ENCODE results near the gene PDE8B.

The PDE8B gene

GRCh38 chr5:77302247-77302646 is 91.8 kb downstream of the PDE8B start:
- Histone ChIP-seq H3K36me3 (ENCODE audit: control insufficient read depth in 2 of 2, insufficient read depth in 2 of 2, low read length in 2 of 2) (no peaks in the 10 kb centered on the region), H3K4me3 (ENCODE audit: low read length in 2 of 2) (no peak overlapping the region), H3K9ac (ENCODE audit: low read depth in 1 of 2, low read length in 2 of 2) (no peak overlapping the region), H3K27ac (ENCODE audit: low read depth in 2 of 2, low read length in 2 of 2) (no peak overlapping the region), H3K27me3 (ENCODE audit: control insufficient read depth in 2 of 2, insufficient read depth in 2 of 2, low read length in 2 of 2) (no peaks in the 10 kb centered on the region), H3K9me3 (ENCODE audit: control insufficient read depth in 2 of 2, low read length in 2 of 2) (no peaks in the 10 kb centered on the region), H3K4me1 (ENCODE audit: control insufficient read depth in 2 of 2, insufficient read depth in 2 of 2, low read length in 2 of 2) (peaks cover 0 to 8% of the 10 kb centered on the region in 2 donors)

- no peaks in the 10 kb centered on the region for H3K36me3 ChIP-seq (ENCODE audit: control insufficient read depth in 2 of 2, insufficient read depth in 2 of 2, low read length in 2 of 2)
- no peaks in the 10 kb centered on the region for H3K27me3 ChIP-seq (ENCODE audit: control insufficient read depth in 2 of 2, insufficient read depth in 2 of 2, low read length in 2 of 2)
These were observed 92.2 kb downstream of the PDE8B start for GRCh38 chr5:77302653-77303052.

GRCh38 chr5:77304388-77304787 is 93.9 kb downstream of the PDE8B start:
- Histone ChIP-seq H3K27ac (ENCODE audit: low read depth in 2 of 2, low read length in 2 of 2) (no peak overlapping the region), H3K4me1 (ENCODE audit: control insufficient read depth in 2 of 2, insufficient read depth in 2 of 2, low read length in 2 of 2) (peaks cover 0 to 8% of the 10 kb centered on the region in 2 donors), H3K27me3 (ENCODE audit: control insufficient read depth in 2 of 2, insufficient read depth in 2 of 2, low read length in 2 of 2) (no peaks in the 10 kb centered on the region), H3K4me3 (ENCODE audit: low read length in 2 of 2) (no peak overlapping the region), H3K9ac (ENCODE audit: low read depth in 1 of 2, low read length in 2 of 2) (no peak overlapping the region), H3K9me3 (ENCODE audit: control insufficient read depth in 2 of 2, low read length in 2 of 2) (no peaks in the 10 kb centered on the region), H3K36me3 (ENCODE audit: control insufficient read depth in 2 of 2, insufficient read depth in 2 of 2, low read length in 2 of 2) (no peaks in the 10 kb centered on the region)

More at GRCh38 chr5:77302653-77303052, 92.2 kb downstream of the PDE8B start:
- Histone ChIP-seq H3K4me3 (ENCODE audit: low read length in 2 of 2) (no peak overlapping the region), H3K4me1 (ENCODE audit: control insufficient read depth in 2 of 2, insufficient read depth in 2 of 2, low read length in 2 of 2) (peaks cover 0 to 8% of the 10 kb centered on the region in 2 donors), H3K9ac (ENCODE audit: low read depth in 1 of 2, low read length in 2 of 2) (no peak overlapping the region), H3K27ac (ENCODE audit: low read depth in 2 of 2, low read length in 2 of 2) (no peak overlapping the region), H3K9me3 (ENCODE audit: control insufficient read depth in 2 of 2, low read length in 2 of 2) (no peaks in the 10 kb centered on the region)

- H3K27ac ChIP-seq (ENCODE audit: low read depth in 2 of 2, low read length in 2 of 2): peak overlapping the region in 1 of 2 donors; percentile 9
These were observed 94.9 kb downstream of the PDE8B start for GRCh38 chr5:77305222-77305846.

GRCh38 chr5:77305956-77306355 is 95.5 kb downstream of the PDE8B start:
- Histone ChIP-seq H3K36me3 (ENCODE audit: control insufficient read depth in 2 of 2, insufficient read depth in 2 of 2, low read length in 2 of 2) (no peaks in the 10 kb centered on the region), H3K27ac (ENCODE audit: low read depth in 2 of 2, low read length in 2 of 2) (peak overlapping the region in 1 of 2 donors; percentile 28), H3K9me3 (ENCODE audit: control insufficient read depth in 2 of 2, low read length in 2 of 2) (no peaks in the 10 kb centered on the region), H3K27me3 (ENCODE audit: control insufficient read depth in 2 of 2, insufficient read depth in 2 of 2, low read length in 2 of 2) (no peaks in the 10 kb centered on the region), H3K4me3 (ENCODE audit: low read length in 2 of 2) (no peak overlapping the region), H3K9ac (ENCODE audit: low read depth in 1 of 2, low read length in 2 of 2) (no peak overlapping the region), H3K4me1 (ENCODE audit: control insufficient read depth in 2 of 2, insufficient read depth in 2 of 2, low read length in 2 of 2) (no peaks in the 10 kb centered on the region)

More at GRCh38 chr5:77305222-77305846, 94.9 kb downstream of the PDE8B start:
- H3K4me1 ChIP-seq (ENCODE audit: control insufficient read depth in 2 of 2, insufficient read depth in 2 of 2, low read length in 2 of 2): peaks cover 0 to 3% of the 10 kb centered on the region in 2 donors
- H3K9ac ChIP-seq (ENCODE audit: low read depth in 1 of 2, low read length in 2 of 2): no peak overlapping the region
- H3K27me3 ChIP-seq (ENCODE audit: control insufficient read depth in 2 of 2, insufficient read depth in 2 of 2, low read length in 2 of 2): no peaks in the 10 kb centered on the region
- H3K36me3 ChIP-seq (ENCODE audit: control insufficient read depth in 2 of 2, insufficient read depth in 2 of 2, low read length in 2 of 2): no peaks in the 10 kb centered on the region
- no peaks in the 10 kb centered on the region for H3K9me3 ChIP-seq (ENCODE audit: control insufficient read depth in 2 of 2, low read length in 2 of 2)
- no peak overlapping the region for H3K4me3 ChIP-seq (ENCODE audit: low read length in 2 of 2)

GRCh38 chr5:77306531-77306930 is 96.1 kb downstream of the PDE8B start:
- no peaks in the 10 kb centered on the region for H3K9me3 ChIP-seq (ENCODE audit: control insufficient read depth in 2 of 2, low read length in 2 of 2)
- H3K4me3 ChIP-seq (ENCODE audit: low read length in 2 of 2): no peak overlapping the region
- no peaks in the 10 kb centered on the region for H3K4me1 ChIP-seq (ENCODE audit: control insufficient read depth in 2 of 2, insufficient read depth in 2 of 2, low read length in 2 of 2)
- H3K36me3 ChIP-seq (ENCODE audit: control insufficient read depth in 2 of 2, insufficient read depth in 2 of 2, low read length in 2 of 2): no peaks in the 10 kb centered on the region
- H3K27me3 ChIP-seq (ENCODE audit: control insufficient read depth in 2 of 2, insufficient read depth in 2 of 2, low read length in 2 of 2): no peaks in the 10 kb centered on the region
- H3K9ac ChIP-seq (ENCODE audit: low read depth in 1 of 2, low read length in 2 of 2): no peak overlapping the region
- H3K27ac ChIP-seq (ENCODE audit: low read depth in 2 of 2, low read length in 2 of 2): peak overlapping the region in 1 of 2 donors; percentile 28

GRCh38 chr5:77308154-77308960 is 97.9 kb downstream of the PDE8B start:
- no peaks in the 10 kb centered on the region for H3K9me3 ChIP-seq (ENCODE audit: control insufficient read depth in 2 of 2, low read length in 2 of 2)
- H3K27ac ChIP-seq (ENCODE audit: low read depth in 2 of 2, low read length in 2 of 2): no peak overlapping the region
- no peaks in the 10 kb centered on the region for H3K27me3 ChIP-seq (ENCODE audit: control insufficient read depth in 2 of 2, insufficient read depth in 2 of 2, low read length in 2 of 2)
- no peak overlapping the region for H3K9ac ChIP-seq (ENCODE audit: low read depth in 1 of 2, low read length in 2 of 2)
- no peaks in the 10 kb centered on the region for H3K4me1 ChIP-seq (ENCODE audit: control insufficient read depth in 2 of 2, insufficient read depth in 2 of 2, low read length in 2 of 2)
- H3K4me3 ChIP-seq (ENCODE audit: low read length in 2 of 2): no peak overlapping the region
- H3K36me3 ChIP-seq (ENCODE audit: control insufficient read depth in 2 of 2, insufficient read depth in 2 of 2, low read length in 2 of 2): no peaks in the 10 kb centered on the region

- Histone ChIP-seq H3K36me3 (ENCODE audit: control insufficient read depth in 2 of 2, insufficient read depth in 2 of 2, low read length in 2 of 2) (no peaks in the 10 kb centered on the region), H3K9me3 (ENCODE audit: control insufficient read depth in 2 of 2, low read length in 2 of 2) (no peaks in the 10 kb centered on the region), H3K4me3 (ENCODE audit: low read length in 2 of 2) (no peak overlapping the region), H3K27ac (ENCODE audit: low read depth in 2 of 2, low read length in 2 of 2) (no peak overlapping the region), H3K9ac (ENCODE audit: low read depth in 1 of 2, low read length in 2 of 2) (no peak overlapping the region), H3K4me1 (ENCODE audit: control insufficient read depth in 2 of 2, insufficient read depth in 2 of 2, low read length in 2 of 2) (no peaks in the 10 kb centered on the region), H3K27me3 (ENCODE audit: control insufficient read depth in 2 of 2, insufficient read depth in 2 of 2, low read length in 2 of 2) (no peaks in the 10 kb centered on the region)
These were observed 98.7 kb downstream of the PDE8B start for GRCh38 chr5:77309140-77309539.

GRCh38 chr5:77310494-77311213 is 100.2 kb downstream of the PDE8B start:
- Histone ChIP-seq H3K36me3 (ENCODE audit: control insufficient read depth in 2 of 2, insufficient read depth in 2 of 2, low read length in 2 of 2) (no peaks in the 10 kb centered on the region), H3K9me3 (ENCODE audit: control insufficient read depth in 2 of 2, low read length in 2 of 2) (no peaks in the 10 kb centered on the region), H3K4me1 (ENCODE audit: control insufficient read depth in 2 of 2, insufficient read depth in 2 of 2, low read length in 2 of 2) (no peaks in the 10 kb centered on the region), H3K27me3 (ENCODE audit: control insufficient read depth in 2 of 2, insufficient read depth in 2 of 2, low read length in 2 of 2) (no peaks in the 10 kb centered on the region), H3K9ac (ENCODE audit: low read depth in 1 of 2, low read length in 2 of 2) (no peak overlapping the region), H3K27ac (ENCODE audit: low read depth in 2 of 2, low read length in 2 of 2) (no peak overlapping the region), H3K4me3 (ENCODE audit: low read length in 2 of 2) (no peak overlapping the region)

- H3K27me3 ChIP-seq (ENCODE audit: control insufficient read depth in 2 of 2, insufficient read depth in 2 of 2, low read length in 2 of 2): no peaks in the 10 kb centered on the region
- no peak overlapping the region for H3K4me3 ChIP-seq (ENCODE audit: low read length in 2 of 2)
- H3K27ac ChIP-seq (ENCODE audit: low read depth in 2 of 2, low read length in 2 of 2): no peak overlapping the region
- H3K9ac ChIP-seq (ENCODE audit: low read depth in 1 of 2, low read length in 2 of 2): no peak overlapping the region
- no peaks in the 10 kb centered on the region for H3K36me3 ChIP-seq (ENCODE audit: control insufficient read depth in 2 of 2, insufficient read depth in 2 of 2, low read length in 2 of 2)
- H3K9me3 ChIP-seq (ENCODE audit: control insufficient read depth in 2 of 2, low read length in 2 of 2): no peaks in the 10 kb centered on the region
- H3K4me1 ChIP-seq (ENCODE audit: control insufficient read depth in 2 of 2, insufficient read depth in 2 of 2, low read length in 2 of 2): no peaks in the 10 kb centered on the region
These were observed 100.7 kb downstream of the PDE8B start for GRCh38 chr5:77311214-77311571.

Measured in mucosa of rectum (tissue), 2 donors.